Gastroesophageal sphincter (tissue), 4 donors: ENCODE data around the gene VDR. TPM values are rescaled to one million over a fixed set of nuclear protein-coding genes. Genes with fewer than 3 reads are reported as not detected.

ENCODE experiments used
- ATAC-seq: fragments of 150-250 bp; one replicate; pipeline ENCODE4 v1.9.1; 2016; ENCODE audit warnings: mild to moderate bottlenecking, moderate library complexity
- H3K27ac ChIP-seq, 4 donors: fragments of 200-600 bp; sonication (generic) in 3 of 4; 1 replicate in 3 of 4; 2 replicates in 1 of 4; pipeline ENCODE4 v1.5.1; 2016 to 2019
- H3K27me3 ChIP-seq: fragments of 200-600 bp; sonication (generic); one replicate; pipeline ENCODE4 v1.5.1; 2019
- H3K36me3 ChIP-seq, 2 donors: fragments of 200-600 bp; sonication (generic); one replicate each; pipeline ENCODE4 v1.5.1; 2019; ENCODE audit warnings: control low read depth in 1 of 2
- H3K4me1 ChIP-seq, 3 donors: fragments of 200-600 bp; sonication (generic); 1 replicate in 2 of 3; 2 replicates in 1 of 3; pipeline ENCODE4 v1.5.1; 2016 to 2019; ENCODE audit warnings: control low read depth in 2 of 3
- H3K4me3 ChIP-seq, 2 donors: fragments of 200-600 bp; sonication (generic); one replicate each; pipeline ENCODE4 v1.5.1; 2019; ENCODE audit warnings: mild to moderate bottlenecking in 1 of 2, moderate library complexity in 1 of 2
- H3K9me3 ChIP-seq, 3 donors: fragments of 200-600 bp; sonication (generic); one replicate each; pipeline ENCODE4 v1.5.1; 2017 to 2019; ENCODE audit warnings: control low read depth in 2 of 3
- EP300 ChIP-seq: sonication (generic); formaldehyde crosslinking; IDR thresholded peaks from one replicate; pipeline ENCODE4 v1.6.1; 2017; ENCODE audit warnings: antibody characterized with exemption, mild to moderate bottlenecking
- POLR2A ChIP-seq, 2 donors: fragments of 450-650 bp; IDR thresholded peaks; one replicate each; pipeline ENCODE4 v1.6.1; 2017; ENCODE audit warnings: antibody characterized with exemption in 2 of 2, mild to moderate bottlenecking in 2 of 2, moderate library complexity in 1 of 2
- POLR2AphosphoS5 ChIP-seq: sonication (generic); formaldehyde crosslinking; IDR thresholded peaks from one replicate; pipeline ENCODE4 v1.6.1; 2017; ENCODE audit warnings: antibody characterized with exemption
- WGBS, 2 donors: methylation state at CpG; one replicate each; pipeline ENCODE4 v1.1.5; 2018; ENCODE audit warnings: low coverage in 1 of 2; 5-methylcytosine and 5-hydroxymethylcytosine counted together
- total RNA-seq, 4 donors: library from RNA; depleted of rRNA; stranded (reverse); fragments of >200 nt; gene quantifications; one replicate each; pipeline ENCODE4 v1.1.0, GENCODE V29; 2016
- TF ChIP-seq, protein P1 (sequence below), 4 experiments: fragments of 200-600 bp in 2 of 4; fragments of 450-650 bp in 2 of 4; sonication (generic) in 1 of 4; IDR thresholded peaks; one replicate each; pipeline ENCODE4 v1.5.1; 2017 to 2019; ENCODE audit warnings: antibody characterized with exemption in 4 of 4, mild to moderate bottlenecking in 2 of 4, moderate library complexity in 2 of 4

Gene VDR
- total RNA-seq, 4 donors from 2014 or later: 1.2 to 5.5 (median 1.6) TPM

DNA sequence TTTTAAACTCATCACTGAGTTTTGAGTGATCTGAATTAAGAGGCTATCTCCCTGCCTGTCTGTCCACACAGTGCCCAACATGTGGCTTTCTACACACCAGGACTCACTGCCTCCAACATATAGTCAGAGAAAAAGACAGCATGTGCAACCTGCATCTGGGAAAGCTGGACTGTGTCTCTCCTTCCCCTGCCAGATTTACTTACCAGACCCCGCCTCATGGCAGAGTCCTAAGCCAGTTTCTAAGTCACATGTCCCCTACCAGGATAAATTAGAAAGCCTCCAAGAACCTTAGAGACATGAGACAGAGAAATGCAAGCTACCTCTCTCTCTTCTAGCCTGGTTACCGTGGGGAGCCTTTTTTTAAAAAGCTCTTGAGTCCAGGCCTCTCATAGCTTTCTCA, 82.4 kb downstream of the VDR start:
- no peak for TF ChIP-seq POLR2A (IDR thresholded peaks at IDR 0.05)
- no peak for TF ChIP-seq POLR2AphosphoS5
- TF ChIP-seq EP300: no peak
- TF ChIP-seq, protein P1, sequence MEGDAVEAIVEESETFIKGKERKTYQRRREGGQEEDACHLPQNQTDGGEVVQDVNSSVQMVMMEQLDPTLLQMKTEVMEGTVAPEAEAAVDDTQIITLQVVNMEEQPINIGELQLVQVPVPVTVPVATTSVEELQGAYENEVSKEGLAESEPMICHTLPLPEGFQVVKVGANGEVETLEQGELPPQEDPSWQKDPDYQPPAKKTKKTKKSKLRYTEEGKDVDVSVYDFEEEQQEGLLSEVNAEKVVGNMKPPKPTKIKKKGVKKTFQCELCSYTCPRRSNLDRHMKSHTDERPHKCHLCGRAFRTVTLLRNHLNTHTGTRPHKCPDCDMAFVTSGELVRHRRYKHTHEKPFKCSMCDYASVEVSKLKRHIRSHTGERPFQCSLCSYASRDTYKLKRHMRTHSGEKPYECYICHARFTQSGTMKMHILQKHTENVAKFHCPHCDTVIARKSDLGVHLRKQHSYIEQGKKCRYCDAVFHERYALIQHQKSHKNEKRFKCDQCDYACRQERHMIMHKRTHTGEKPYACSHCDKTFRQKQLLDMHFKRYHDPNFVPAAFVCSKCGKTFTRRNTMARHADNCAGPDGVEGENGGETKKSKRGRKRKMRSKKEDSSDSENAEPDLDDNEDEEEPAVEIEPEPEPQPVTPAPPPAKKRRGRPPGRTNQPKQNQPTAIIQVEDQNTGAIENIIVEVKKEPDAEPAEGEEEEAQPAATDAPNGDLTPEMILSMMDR (IDR thresholded peaks at IDR 0.05): no peak
- 33% methylated on average over 2 of the region's 2 CpGs; no CpG with 5 or more reads in 1 of the 2 donors for WGBS, 2 donors
- no peaks in the 10 kb centered on the region for H3K9me3 ChIP-seq
- peak overlapping the region; percentile 94 to 99 (median 96) for H3K27ac ChIP-seq
- peaks cover 26 to 88% (median 57%) of the 10 kb centered on the region in 3 donors for H3K4me1 ChIP-seq
- H3K27me3 ChIP-seq: no peaks in the 10 kb centered on the region
- no peak overlapping the region for H3K4me3 ChIP-seq
- no peak for ATAC-seq
- no peaks in the 10 kb centered on the region for H3K36me3 ChIP-seq

DNA sequence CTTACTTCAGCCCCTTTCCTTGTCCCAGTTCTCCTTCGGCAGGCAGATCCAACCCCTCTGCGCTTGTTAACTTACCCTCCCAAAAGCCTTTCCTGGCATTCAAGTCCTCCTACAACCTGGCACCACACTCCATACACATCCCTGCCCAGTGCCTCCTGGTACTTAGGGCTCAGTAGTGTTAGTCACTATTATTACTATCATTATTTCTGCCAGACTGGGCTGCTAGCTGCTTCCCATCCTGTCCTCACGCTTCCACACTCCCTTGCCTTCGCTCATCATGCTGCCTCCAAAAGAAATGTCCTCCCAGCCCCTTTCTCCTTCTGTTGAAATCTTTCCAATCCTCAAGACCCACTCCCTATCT, 83.5 kb downstream of the VDR start:
- Histone ChIP-seq H3K27me3 (no peaks in the 10 kb centered on the region), H3K27ac (peak overlapping the region; percentile 94 to 99 (median 96)), H3K4me3 (peak overlapping the region in 1 of 2 donors; percentile 81), H3K9me3 (no peaks in the 10 kb centered on the region), H3K36me3 (no peaks in the 10 kb centered on the region), H3K4me1 (peaks cover 26 to 88% (median 66%) of the 10 kb centered on the region in 3 donors)
- no peak for ATAC-seq
- no peak for TF ChIP-seq EP300
- TF ChIP-seq POLR2AphosphoS5: peak; percentile 67
- 56 to 61% methylated on average over 2 to 4 of the region's 4 CpGs for WGBS, 2 donors

DNA sequence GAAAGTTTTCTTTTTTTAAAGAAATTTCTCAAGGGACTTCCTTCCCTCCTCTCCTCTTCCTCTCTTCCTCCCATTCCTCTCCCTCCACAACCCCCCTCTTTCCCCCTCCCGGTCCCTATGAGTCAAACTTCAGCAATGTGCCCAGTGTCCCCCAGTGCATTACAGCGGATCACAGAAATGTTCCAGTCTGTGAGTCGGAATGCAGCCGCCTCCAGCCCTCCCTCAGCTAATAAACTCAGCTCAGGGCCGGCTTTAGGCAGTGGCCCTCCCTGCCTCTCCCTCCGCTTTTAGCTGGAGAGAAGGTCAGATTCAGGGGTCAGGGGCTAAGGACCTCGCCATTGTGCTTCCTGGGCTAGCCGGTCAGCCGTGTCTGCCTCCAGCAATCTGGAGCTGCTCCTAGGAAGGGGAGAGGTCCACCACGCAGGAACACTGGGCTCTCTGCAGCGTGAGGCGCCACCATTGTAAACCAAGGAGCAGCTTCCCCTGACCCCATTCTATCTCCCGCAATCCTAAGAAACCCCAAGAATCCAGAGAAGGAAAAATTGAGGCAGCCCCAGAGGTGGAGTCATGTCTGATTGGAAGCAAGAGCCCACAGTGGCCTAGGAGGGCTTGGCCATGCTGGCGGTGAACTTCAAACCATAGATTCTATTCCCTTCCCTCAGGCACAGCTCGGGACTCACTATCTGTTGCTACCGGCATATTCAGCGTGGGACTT, 84.0 kb downstream of the VDR start:
- no peak for TF ChIP-seq EP300
- TF ChIP-seq POLR2AphosphoS5: peak; percentile 97
- TF ChIP-seq, protein P1 (IDR thresholded peaks at IDR 0.05): no peak
- TF ChIP-seq POLR2A (IDR thresholded peaks at IDR 0.05): peak; percentile 51 to 53
- H3K27me3 ChIP-seq: no peaks in the 10 kb centered on the region
- H3K9me3 ChIP-seq: no peaks in the 10 kb centered on the region
- 19 to 24% methylated on average over 9 of the region's 17 CpGs for WGBS, 2 donors
- H3K36me3 ChIP-seq: no peaks in the 10 kb centered on the region
- ATAC-seq: peak; percentile 86
- peaks cover 26 to 88% (median 69%) of the 10 kb centered on the region in 3 donors for H3K4me1 ChIP-seq
- H3K4me3 ChIP-seq: peak overlapping the region; percentile 76 to 81
- peak overlapping the region; percentile 94 to 99 (median 96) for H3K27ac ChIP-seq

- Histone ChIP-seq H3K4me1 (peaks cover 22 to 88% (median 69%) of the 10 kb centered on the region in 3 donors), H3K27me3 (no peaks in the 10 kb centered on the region), H3K9me3 (no peaks in the 10 kb centered on the region), H3K4me3 (peak within 1 kb of the TSS; percentile 76 to 81), H3K36me3 (no peaks in the 10 kb centered on the region), H3K27ac (peak within 1 kb of the TSS; percentile 94 to 99 (median 96))
- TF ChIP-seq POLR2AphosphoS5: peak; percentile 82
- TF ChIP-seq, protein P1 (IDR thresholded peaks at IDR 0.05): peak in 2 of 4 experiments; percentile 23 to 36
- peak; percentile 91 to 97 for TF ChIP-seq POLR2A (IDR thresholded peaks at IDR 0.05)
- TF ChIP-seq EP300: no peak
- 0% methylated on average over 1 to 9 of the region's 58 CpGs for WGBS, 2 donors
- ATAC-seq: peak; percentile 78
Measured at GRCh38 chr12:47819896-47820630, 84.7 kb downstream of the VDR start, which contains the start of gene HDAC7. Gene HDAC7 (minus strand): TSS chr12:47819903. CDS start chr12:47819785, 118 bp downstream.

DNA sequence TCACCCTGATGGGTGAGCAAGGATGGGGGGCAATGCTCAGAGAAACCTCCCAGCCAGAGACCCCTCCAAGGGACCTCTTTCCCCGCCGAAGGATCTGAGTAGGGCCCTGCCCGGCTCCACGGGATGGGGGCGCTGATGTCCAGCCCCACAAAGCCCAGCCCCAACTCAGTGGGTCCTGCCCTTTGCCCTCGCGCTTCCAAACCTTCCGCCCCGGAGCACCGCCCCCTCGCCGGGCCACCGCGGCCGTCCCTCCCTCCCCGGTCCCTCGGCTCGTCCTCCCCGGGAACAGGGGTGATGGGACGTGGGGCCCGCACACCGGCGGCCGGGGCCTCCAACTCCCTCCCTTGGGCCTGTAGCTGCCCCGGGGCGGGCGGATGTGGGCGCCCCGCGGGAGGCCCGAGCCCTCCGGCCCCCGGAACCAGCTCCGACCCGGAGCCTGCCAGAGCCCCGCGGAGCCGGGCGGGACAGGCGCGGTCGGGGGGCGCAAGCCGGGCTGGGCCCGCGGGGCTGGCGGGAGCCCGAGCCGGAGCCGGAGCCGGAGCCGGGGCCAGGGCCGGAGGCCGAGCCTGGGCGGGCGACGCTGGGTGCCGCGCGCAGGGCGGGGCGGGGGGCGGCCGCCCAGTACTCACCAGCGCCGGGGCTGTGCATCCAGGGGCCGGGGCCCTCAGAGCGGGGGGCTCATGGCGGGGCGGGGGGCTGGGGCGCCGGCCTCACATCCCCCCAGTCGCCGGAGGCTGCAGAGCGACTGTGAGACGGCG, 85.5 kb downstream of the VDR start:
- ATAC-seq: peak; percentile 12
- Histone ChIP-seq H3K9me3 (no peaks in the 10 kb centered on the region), H3K36me3 (no peaks in the 10 kb centered on the region), H3K27me3 (no peaks in the 10 kb centered on the region), H3K4me3 (peak overlapping the region; percentile 76 to 81), H3K27ac (peak overlapping the region; percentile 94 to 99 (median 96)), H3K4me1 (peaks cover 19 to 88% (median 69%) of the 10 kb centered on the region in 3 donors)
- WGBS, 2 donors: no CpG with 5 or more reads among the region's 77 CpGs
- peak; percentile 53 for TF ChIP-seq POLR2AphosphoS5
- TF ChIP-seq POLR2A (IDR thresholded peaks at IDR 0.05): peak in 1 of 2 donors; percentile 47
- no peak for TF ChIP-seq EP300
- TF ChIP-seq, protein P1 (IDR thresholded peaks at IDR 0.05): peak in 3 of 4 experiments; percentile 23 to 63 (median 36)
